HepG2 (cell line): ENCODE results near the gene NT5C1A. TPM values are rescaled to one million over a fixed set of nuclear protein-coding genes. Genes with fewer than 3 reads are reported as not detected.

Experiments used
- NFKB2 ChIP-seq: sonication (generic); formaldehyde crosslinking; IDR thresholded peaks from 2 replicates; pipeline ENCODE4 v1.4.0; 2020; ENCODE audit warnings: missing genetic modification reagents, borderline replicate concordance
- SCMH1 ChIP-seq: sonication (generic); formaldehyde crosslinking; IDR thresholded peaks from 2 replicates; pipeline ENCODE4 v1.9.0; 2021; ENCODE audit warnings: missing genetic modification reagents, mild to moderate bottlenecking, borderline replicate concordance
- SNAPC4 ChIP-seq: sonication (generic); formaldehyde crosslinking; IDR thresholded peaks from 2 replicates; pipeline ENCODE4 v1.4.0; 2020; ENCODE audit warnings: mild to moderate bottlenecking, missing genetic modification reagents
- ZNF572 ChIP-seq: sonication (generic); formaldehyde crosslinking; IDR thresholded peaks from 2 replicates; pipeline ENCODE4 v1.5.1; 2020; ENCODE audit warnings: mild to moderate bottlenecking, missing genetic modification reagents
- ZNF703 ChIP-seq: sonication (generic); formaldehyde crosslinking; IDR thresholded peaks from 2 replicates; pipeline ENCODE4 v1.5.1; 2020; ENCODE audit warnings: missing genetic modification reagents, mild to moderate bottlenecking, moderate library complexity, borderline replicate concordance
- ZSCAN25 ChIP-seq: sonication (generic); formaldehyde crosslinking; IDR thresholded peaks from 2 replicates; pipeline ENCODE4 v1.8.0; 2022; ENCODE audit warnings: mild to moderate bottlenecking, missing genetic modification reagents
- ZSCAN9 ChIP-seq: IDR thresholded peaks from 2 replicates; pipeline ENCODE4 v1.6.1; 2016; ENCODE audit warnings: borderline replicate concordance
- polyA plus RNA-seq, 8 experiments: library from polyadenylated mRNA; depleted of rRNA in 3 of 8; stranded (reverse) in 7 of 8; unstranded in 1 of 8; fragments of >200 nt; fragmentation: Illumina TruSeq in 4 of 8; extraction: Trizol in 4 of 8; gene quantifications; 2 replicates each; pipeline versions ENCODE4 v1.2.1 to v1.2.3, GENCODE V29; 2011 to 2016; ENCODE audit warnings: low read depth in 4 of 8, missing spikeins in 1 of 8, mixed read lengths in 1 of 8; ENCODE audit not compliant: insufficient read depth in 1 of 8
- total RNA-seq, 5 experiments: library from RNA; depleted of rRNA; stranded (reverse); fragments of >200 nt; fragmentation: Illumina TruSeq; extraction: Trizol; gene quantifications; 2 replicates each; pipeline ENCODE4 v1.2.3, GENCODE V29; 2016; ENCODE audit warnings: low read depth in 1 of 5
- TF ChIP-seq, protein P1 (sequence below): sonication (generic); formaldehyde crosslinking; IDR thresholded peaks from 2 replicates; pipeline ENCODE4 v1.4.0; 2020; ENCODE audit warnings: missing genetic modification reagents
- TF ChIP-seq, protein P2 (sequence below): sonication (generic); formaldehyde crosslinking; IDR thresholded peaks from 2 replicates; pipeline ENCODE4 v1.5.1; 2020; ENCODE audit warnings: mild to moderate bottlenecking, missing genetic modification reagents, moderate library complexity

NT5C1A gene
- total and polyA plus RNA-seq, 2 of the 13 experiments (the other 11 are each of a cell fraction or from before 2014, with no cell fraction given): not detected

- no peak for TF ChIP-seq ZNF572 (CRISPR knock-in tag)
- TF ChIP-seq ZNF703 (CRISPR knock-in tag): no peak
- no peak for TF ChIP-seq ZSCAN9
- peak; percentile 79 for TF ChIP-seq ZSCAN25 (CRISPR knock-in tag)
- TF ChIP-seq, protein P1, sequence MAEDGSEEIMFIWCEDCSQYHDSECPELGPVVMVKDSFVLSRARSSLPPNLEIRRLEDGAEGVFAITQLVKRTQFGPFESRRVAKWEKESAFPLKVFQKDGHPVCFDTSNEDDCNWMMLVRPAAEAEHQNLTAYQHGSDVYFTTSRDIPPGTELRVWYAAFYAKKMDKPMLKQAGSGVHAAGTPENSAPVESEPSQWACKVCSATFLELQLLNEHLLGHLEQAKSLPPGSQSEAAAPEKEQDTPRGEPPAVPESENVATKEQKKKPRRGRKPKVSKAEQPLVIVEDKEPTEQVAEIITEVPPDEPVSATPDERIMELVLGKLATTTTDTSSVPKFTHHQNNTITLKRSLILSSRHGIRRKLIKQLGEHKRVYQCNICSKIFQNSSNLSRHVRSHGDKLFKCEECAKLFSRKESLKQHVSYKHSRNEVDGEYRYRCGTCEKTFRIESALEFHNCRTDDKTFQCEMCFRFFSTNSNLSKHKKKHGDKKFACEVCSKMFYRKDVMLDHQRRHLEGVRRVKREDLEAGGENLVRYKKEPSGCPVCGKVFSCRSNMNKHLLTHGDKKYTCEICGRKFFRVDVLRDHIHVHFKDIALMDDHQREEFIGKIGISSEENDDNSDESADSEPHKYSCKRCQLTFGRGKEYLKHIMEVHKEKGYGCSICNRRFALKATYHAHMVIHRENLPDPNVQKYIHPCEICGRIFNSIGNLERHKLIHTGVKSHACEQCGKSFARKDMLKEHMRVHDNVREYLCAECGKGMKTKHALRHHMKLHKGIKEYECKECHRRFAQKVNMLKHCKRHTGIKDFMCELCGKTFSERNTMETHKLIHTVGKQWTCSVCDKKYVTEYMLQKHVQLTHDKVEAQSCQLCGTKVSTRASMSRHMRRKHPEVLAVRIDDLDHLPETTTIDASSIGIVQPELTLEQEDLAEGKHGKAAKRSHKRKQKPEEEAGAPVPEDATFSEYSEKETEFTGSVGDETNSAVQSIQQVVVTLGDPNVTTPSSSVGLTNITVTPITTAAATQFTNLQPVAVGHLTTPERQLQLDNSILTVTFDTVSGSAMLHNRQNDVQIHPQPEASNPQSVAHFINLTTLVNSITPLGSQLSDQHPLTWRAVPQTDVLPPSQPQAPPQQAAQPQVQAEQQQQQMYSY (CRISPR knock-in tag): no peak
- TF ChIP-seq, protein P2, sequence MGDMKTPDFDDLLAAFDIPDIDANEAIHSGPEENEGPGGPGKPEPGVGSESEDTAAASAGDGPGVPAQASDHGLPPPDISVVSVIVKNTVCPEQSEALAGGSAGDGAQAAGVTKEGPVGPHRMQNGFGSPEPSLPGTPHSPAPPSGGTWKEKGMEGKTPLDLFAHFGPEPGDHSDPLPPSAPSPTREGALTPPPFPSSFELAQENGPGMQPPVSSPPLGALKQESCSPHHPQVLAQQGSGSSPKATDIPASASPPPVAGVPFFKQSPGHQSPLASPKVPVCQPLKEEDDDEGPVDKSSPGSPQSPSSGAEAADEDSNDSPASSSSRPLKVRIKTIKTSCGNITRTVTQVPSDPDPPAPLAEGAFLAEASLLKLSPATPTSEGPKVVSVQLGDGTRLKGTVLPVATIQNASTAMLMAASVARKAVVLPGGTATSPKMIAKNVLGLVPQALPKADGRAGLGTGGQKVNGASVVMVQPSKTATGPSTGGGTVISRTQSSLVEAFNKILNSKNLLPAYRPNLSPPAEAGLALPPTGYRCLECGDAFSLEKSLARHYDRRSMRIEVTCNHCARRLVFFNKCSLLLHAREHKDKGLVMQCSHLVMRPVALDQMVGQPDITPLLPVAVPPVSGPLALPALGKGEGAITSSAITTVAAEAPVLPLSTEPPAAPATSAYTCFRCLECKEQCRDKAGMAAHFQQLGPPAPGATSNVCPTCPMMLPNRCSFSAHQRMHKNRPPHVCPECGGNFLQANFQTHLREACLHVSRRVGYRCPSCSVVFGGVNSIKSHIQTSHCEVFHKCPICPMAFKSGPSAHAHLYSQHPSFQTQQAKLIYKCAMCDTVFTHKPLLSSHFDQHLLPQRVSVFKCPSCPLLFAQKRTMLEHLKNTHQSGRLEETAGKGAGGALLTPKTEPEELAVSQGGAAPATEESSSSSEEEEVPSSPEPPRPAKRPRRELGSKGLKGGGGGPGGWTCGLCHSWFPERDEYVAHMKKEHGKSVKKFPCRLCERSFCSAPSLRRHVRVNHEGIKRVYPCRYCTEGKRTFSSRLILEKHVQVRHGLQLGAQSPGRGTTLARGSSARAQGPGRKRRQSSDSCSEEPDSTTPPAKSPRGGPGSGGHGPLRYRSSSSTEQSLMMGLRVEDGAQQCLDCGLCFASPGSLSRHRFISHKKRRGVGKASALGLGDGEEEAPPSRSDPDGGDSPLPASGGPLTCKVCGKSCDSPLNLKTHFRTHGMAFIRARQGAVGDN (CRISPR knock-in tag): peak; percentile 52; the same call in 1 of the 2 replicates
- no peak for TF ChIP-seq SNAPC4
- TF ChIP-seq NFKB2: peak; percentile 41; the same call in 1 of the 2 replicates
- no peak for TF ChIP-seq SCMH1 (CRISPR knock-in tag)
These were observed 62.1 kb downstream of the NT5C1A start (continued) for GRCh38 chr1:39609618-39610331.
